HL-60 (cell line): ENCODE data around the gene ARHGEF12.

Experiments used
- DNase-seq, 2 experiments: peaks; one replicate each; pipeline ENCODE4 v3.0.0-alpha.2; 2010 to 2020; ENCODE audit warnings: low read depth in 1 of 2, low spot score in 1 of 2
- H3K27ac ChIP-seq: fragments of 250-450 bp; sonication (Bioruptor Pico); replicated peaks from 2 replicates; pipeline ENCODE4 v1.5.1; 2020; ENCODE audit warnings: mild to moderate bottlenecking, moderate library complexity
- H3K27me3 ChIP-seq: fragments of 250-450 bp; sonication (Bioruptor Pico); 2 replicates; pipeline ENCODE4 v1.5.1; 2021; ENCODE audit warnings: mild to moderate bottlenecking, moderate library complexity; ENCODE audit not compliant: insufficient read depth, poor library complexity, severe bottlenecking
- H3K4me3 ChIP-seq: replicated peaks from 2 replicates; pipeline ENCODE4 v1.5.1; 2011; ENCODE audit warnings: mild to moderate bottlenecking, control low read depth, low read length; ENCODE audit not compliant: insufficient read depth
- GABPA ChIP-seq: IDR thresholded peaks from 2 replicates; pipeline ENCODE4 v1.6.1; 2012; ENCODE audit warnings: low read depth
- POLR2AphosphoS5 ChIP-seq: IDR thresholded peaks from 2 replicates; pipeline ENCODE4 v1.6.1; 2012; ENCODE audit warnings: low read depth
- SPI1 ChIP-seq: IDR thresholded peaks from 2 replicates; pipeline ENCODE4 v1.6.1; 2012; ENCODE audit warnings: low read depth, mild to moderate bottlenecking, borderline replicate concordance
- TF ChIP-seq, protein P1 (sequence below): IDR thresholded peaks from 2 replicates; pipeline ENCODE4 v1.6.1; 2012; ENCODE audit warnings: low read depth; ENCODE audit not compliant: insufficient replicate concordance
- TF ChIP-seq, protein P2 (sequence below): IDR thresholded peaks from one replicate; pipeline ENCODE4 v1.5.1; 2011; ENCODE audit warnings: low read length, control low read depth, inconsistent platforms; ENCODE audit not compliant: insufficient read depth

ARHGEF12 gene

DNA sequence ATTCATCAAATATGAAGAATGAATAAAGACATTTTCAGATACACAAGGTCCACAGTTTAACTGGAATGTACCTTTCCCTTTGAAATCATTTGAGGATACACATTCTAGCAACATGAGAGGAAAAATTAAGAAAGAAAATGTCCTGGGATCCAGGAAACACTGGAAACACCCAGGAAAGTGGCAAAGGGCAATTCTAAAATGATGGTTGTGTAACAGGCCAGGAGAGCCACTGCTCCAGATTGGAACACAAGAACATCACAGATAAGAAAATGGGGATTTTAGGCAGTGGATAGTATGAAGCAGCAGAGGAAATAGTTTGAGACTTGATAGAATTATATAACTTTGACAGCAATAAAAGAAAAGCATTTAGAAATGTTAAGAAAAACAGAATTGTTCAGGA lies 119.3 kb downstream of the ARHGEF12 start:
- Histone ChIP-seq H3K27me3 (peaks cover 11% of the 10 kb centered on the region), H3K27ac (no peak overlapping the region), H3K4me3 (no peak overlapping the region)
- no peak for DNase-seq
- TF ChIP-seq, protein P1, sequence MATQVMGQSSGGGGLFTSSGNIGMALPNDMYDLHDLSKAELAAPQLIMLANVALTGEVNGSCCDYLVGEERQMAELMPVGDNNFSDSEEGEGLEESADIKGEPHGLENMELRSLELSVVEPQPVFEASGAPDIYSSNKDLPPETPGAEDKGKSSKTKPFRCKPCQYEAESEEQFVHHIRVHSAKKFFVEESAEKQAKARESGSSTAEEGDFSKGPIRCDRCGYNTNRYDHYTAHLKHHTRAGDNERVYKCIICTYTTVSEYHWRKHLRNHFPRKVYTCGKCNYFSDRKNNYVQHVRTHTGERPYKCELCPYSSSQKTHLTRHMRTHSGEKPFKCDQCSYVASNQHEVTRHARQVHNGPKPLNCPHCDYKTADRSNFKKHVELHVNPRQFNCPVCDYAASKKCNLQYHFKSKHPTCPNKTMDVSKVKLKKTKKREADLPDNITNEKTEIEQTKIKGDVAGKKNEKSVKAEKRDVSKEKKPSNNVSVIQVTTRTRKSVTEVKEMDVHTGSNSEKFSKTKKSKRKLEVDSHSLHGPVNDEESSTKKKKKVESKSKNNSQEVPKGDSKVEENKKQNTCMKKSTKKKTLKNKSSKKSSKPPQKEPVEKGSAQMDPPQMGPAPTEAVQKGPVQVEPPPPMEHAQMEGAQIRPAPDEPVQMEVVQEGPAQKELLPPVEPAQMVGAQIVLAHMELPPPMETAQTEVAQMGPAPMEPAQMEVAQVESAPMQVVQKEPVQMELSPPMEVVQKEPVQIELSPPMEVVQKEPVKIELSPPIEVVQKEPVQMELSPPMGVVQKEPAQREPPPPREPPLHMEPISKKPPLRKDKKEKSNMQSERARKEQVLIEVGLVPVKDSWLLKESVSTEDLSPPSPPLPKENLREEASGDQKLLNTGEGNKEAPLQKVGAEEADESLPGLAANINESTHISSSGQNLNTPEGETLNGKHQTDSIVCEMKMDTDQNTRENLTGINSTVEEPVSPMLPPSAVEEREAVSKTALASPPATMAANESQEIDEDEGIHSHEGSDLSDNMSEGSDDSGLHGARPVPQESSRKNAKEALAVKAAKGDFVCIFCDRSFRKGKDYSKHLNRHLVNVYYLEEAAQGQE: no peak
- TF ChIP-seq, protein P2, sequence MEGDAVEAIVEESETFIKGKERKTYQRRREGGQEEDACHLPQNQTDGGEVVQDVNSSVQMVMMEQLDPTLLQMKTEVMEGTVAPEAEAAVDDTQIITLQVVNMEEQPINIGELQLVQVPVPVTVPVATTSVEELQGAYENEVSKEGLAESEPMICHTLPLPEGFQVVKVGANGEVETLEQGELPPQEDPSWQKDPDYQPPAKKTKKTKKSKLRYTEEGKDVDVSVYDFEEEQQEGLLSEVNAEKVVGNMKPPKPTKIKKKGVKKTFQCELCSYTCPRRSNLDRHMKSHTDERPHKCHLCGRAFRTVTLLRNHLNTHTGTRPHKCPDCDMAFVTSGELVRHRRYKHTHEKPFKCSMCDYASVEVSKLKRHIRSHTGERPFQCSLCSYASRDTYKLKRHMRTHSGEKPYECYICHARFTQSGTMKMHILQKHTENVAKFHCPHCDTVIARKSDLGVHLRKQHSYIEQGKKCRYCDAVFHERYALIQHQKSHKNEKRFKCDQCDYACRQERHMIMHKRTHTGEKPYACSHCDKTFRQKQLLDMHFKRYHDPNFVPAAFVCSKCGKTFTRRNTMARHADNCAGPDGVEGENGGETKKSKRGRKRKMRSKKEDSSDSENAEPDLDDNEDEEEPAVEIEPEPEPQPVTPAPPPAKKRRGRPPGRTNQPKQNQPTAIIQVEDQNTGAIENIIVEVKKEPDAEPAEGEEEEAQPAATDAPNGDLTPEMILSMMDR: no peak
- TF ChIP-seq GABPA: no peak
- no peak for TF ChIP-seq POLR2AphosphoS5

DNA sequence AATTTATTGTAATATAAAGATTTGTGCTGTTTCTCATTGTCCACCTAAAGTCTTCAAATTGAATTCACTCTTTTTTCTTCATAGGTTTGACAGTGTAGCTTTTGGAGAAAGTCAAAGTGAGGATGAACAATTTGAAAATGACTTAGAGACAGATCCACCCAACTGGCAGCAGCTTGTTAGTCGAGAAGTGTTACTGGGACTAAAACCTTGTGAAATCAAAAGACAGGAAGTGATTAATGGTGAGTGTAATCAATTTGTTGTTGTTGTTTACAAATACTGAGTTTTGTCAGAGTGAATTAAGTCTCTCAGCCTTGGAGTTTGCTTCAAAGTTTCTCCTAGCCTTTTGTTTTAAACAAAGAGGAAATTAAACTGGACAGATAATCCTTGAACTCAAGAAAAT lies 121.8 kb downstream of the ARHGEF12 start:
- Histone ChIP-seq H3K27ac (no peak overlapping the region), H3K27me3 (peaks cover 10% of the 10 kb centered on the region), H3K4me3 (no peak overlapping the region)
- TF ChIP-seq POLR2AphosphoS5 (no peak), GABPA (no peak), SPI1 (no peak)
- TF ChIP-seq, protein P1: no peak
- TF ChIP-seq, protein P2: no peak
- DNase-seq: no peak

DNA sequence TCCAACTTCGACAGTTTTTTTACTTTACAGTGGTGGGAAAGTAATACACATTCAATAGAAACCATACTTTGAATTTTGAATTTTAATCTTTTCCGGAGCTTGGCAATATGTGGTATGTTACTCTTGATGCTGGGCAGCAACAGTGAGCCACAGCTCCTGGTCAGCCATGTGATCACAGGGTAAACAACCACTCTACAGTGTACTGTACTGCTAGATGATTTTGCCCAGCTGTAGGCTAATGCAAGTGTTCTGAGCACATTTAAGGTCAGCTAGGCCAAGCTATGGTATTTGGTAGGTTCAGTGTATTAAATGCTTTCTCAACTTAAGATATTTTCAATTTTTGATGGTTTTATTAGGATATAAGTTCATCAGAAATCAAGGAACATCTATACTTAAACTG lies 126.6 kb downstream of the ARHGEF12 start:
- Histone ChIP-seq H3K27me3 (peaks cover 4% of the 10 kb centered on the region), H3K27ac (no peak overlapping the region), H3K4me3 (no peak overlapping the region)
- TF ChIP-seq SPI1 (no peak), GABPA (no peak), POLR2AphosphoS5 (no peak)
- TF ChIP-seq, protein P1: no peak
- TF ChIP-seq, protein P2: no peak
- DNase-seq: no peak
